CD1c-positive myeloid dendritic cell (primary cell): ENCODE data around the gene DIP2B.

Experiments used
- DNase-seq: peaks from one replicate; pipeline ENCODE4 v3.0.0-alpha.2; 2016; ENCODE audit errors: extremely low spot score

Gene DIP2B

GRCh38 chr12:50574601-50575348 is 70.0 kb downstream of the DIP2B start:
- peak; percentile 49 for DNase-seq

GRCh38 chr12:50579757-50580267 is 75.0 kb downstream of the DIP2B start:
- peak; percentile 48 for DNase-seq

- no peak for DNase-seq
Observed at GRCh38 chr12:50580436-50580835, 75.7 kb downstream of the DIP2B start.

GRCh38 chr12:50581226-50582184 is 76.7 kb downstream of the DIP2B start:
- DNase-seq, result no peak

GRCh38 chr12:50584135-50584534 is 79.3 kb downstream of the DIP2B start:
- no peak for DNase-seq

- no peak for DNase-seq
Observed at GRCh38 chr12:50589650-50590435, 85.1 kb downstream of the DIP2B start.

- no peak for DNase-seq
Observed at GRCh38 chr12:50590869-50591268, 86.1 kb downstream of the DIP2B start.

- DNase-seq, result no peak
Observed at GRCh38 chr12:50595667-50596066, 90.9 kb downstream of the DIP2B start.

- DNase-seq, result peak; percentile 48
Observed at GRCh38 chr12:50597200-50598195, 92.7 kb downstream of the DIP2B start.

GRCh38 chr12:50598321-50598862 is 93.6 kb downstream of the DIP2B start:
- DNase-seq, result no peak

- peak; percentile 36 for DNase-seq
Observed at GRCh38 chr12:50599366-50600095, 94.7 kb downstream of the DIP2B start.

GRCh38 chr12:50600364-50600763 is 95.6 kb downstream of the DIP2B start:
- DNase-seq, result no peak

GRCh38 chr12:50603817-50604639 is 99.2 kb downstream of the DIP2B start:
- no peak for DNase-seq

- DNase-seq, result no peak
Observed at GRCh38 chr12:50604640-50604920, 99.8 kb downstream of the DIP2B start.

GRCh38 chr12:50606675-50607375 is 102.0 kb downstream of the DIP2B start:
- peak; percentile 60 for DNase-seq

GRCh38 chr12:50609292-50609874 is 104.6 kb downstream of the DIP2B start:
- DNase-seq, result no peak

GRCh38 chr12:50610171-50610570 is 105.4 kb downstream of the DIP2B start:
- DNase-seq, result no peak
